Adipocyte (in vitro differentiated cells): ENCODE data around the gene OPCML.

ENCODE experiments used
- DNase-seq: peaks from one replicate; pipeline ENCODE4 v3.0.0-alpha.2; 2015; ENCODE audit warnings: low read depth
- H3K27me3 ChIP-seq: replicated peaks from 2 replicates; pipeline ENCODE4 v1.7.0; 2013; ENCODE audit warnings: mild to moderate bottlenecking, low read length, moderate library complexity; ENCODE audit not compliant: control insufficient read depth, insufficient read depth
- H3K36me3 ChIP-seq: 2 replicates; pipeline ENCODE4 v1.7.0; 2013; ENCODE audit warnings: low read length, mild to moderate bottlenecking, moderate library complexity; ENCODE audit not compliant: control insufficient read depth, insufficient read depth, severe bottlenecking
- H3K4me1 ChIP-seq: 2 replicates; pipeline ENCODE4 v1.7.0; 2013; ENCODE audit warnings: mild to moderate bottlenecking, low read length, moderate library complexity; ENCODE audit not compliant: control insufficient read depth, insufficient read depth
- H3K4me3 ChIP-seq: 2 replicates; pipeline ENCODE4 v1.7.0; 2013; ENCODE audit warnings: mild to moderate bottlenecking, low read length, moderate library complexity
- H3K9ac ChIP-seq: 2 replicates; pipeline ENCODE4 v1.7.0; 2013; ENCODE audit warnings: mild to moderate bottlenecking, low read length, moderate library complexity
- H3K9me3 ChIP-seq: 2 replicates; pipeline ENCODE4 v1.7.0; 2013; ENCODE audit warnings: mild to moderate bottlenecking, low read length, moderate library complexity; ENCODE audit not compliant: control insufficient read depth

Gene OPCML

DNA sequence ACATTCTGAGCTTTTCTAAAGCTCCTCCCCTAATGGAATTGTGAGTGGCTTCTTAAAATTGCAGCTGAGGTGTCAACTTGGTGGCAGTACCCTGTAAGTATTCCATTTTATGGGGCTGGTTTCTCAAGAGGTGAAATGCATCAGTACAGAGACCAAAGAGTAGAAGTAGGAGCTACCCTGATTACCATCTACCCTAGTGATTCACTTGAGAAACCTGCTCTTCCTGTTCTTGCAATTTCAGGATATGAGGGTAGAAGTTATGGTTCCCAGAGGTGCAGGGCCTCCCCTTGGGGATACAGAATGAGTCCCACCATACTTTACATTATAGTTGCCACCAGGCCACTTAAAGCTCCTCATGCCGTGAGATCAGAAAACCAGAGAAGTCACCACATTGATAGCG, 944.6 kb downstream of the OPCML start:
- DNase-seq, result no peak
- Histone ChIP-seq H3K36me3 (no peaks in the 10 kb centered on the region), H3K27me3 (no peaks in the 10 kb centered on the region), H3K9ac (no peak overlapping the region), H3K4me1 (peaks cover 5% of the 10 kb centered on the region), H3K9me3 (no peaks in the 10 kb centered on the region), H3K4me3 (no peak overlapping the region)

GRCh38 chr11:132586801-132587200, 945.5 kb downstream of the OPCML start:
- DNase-seq, result peak; percentile 65
- Histone ChIP-seq H3K4me3 (no peak overlapping the region), H3K4me1 (peaks cover 5% of the 10 kb centered on the region), H3K36me3 (no peaks in the 10 kb centered on the region), H3K9ac (no peak overlapping the region), H3K9me3 (no peaks in the 10 kb centered on the region), H3K27me3 (no peaks in the 10 kb centered on the region)

GRCh38 chr11:132579634-132580327, 952.5 kb downstream of the OPCML start:
- H3K36me3 ChIP-seq, result no peaks in the 10 kb centered on the region
- H3K4me3 ChIP-seq, result no peak overlapping the region
- peaks cover 7% of the 10 kb centered on the region for H3K4me1 ChIP-seq
- no peaks in the 10 kb centered on the region for H3K27me3 ChIP-seq
- DNase-seq, result no peak
- no peak overlapping the region for H3K9ac ChIP-seq
- no peaks in the 10 kb centered on the region for H3K9me3 ChIP-seq

DNA sequence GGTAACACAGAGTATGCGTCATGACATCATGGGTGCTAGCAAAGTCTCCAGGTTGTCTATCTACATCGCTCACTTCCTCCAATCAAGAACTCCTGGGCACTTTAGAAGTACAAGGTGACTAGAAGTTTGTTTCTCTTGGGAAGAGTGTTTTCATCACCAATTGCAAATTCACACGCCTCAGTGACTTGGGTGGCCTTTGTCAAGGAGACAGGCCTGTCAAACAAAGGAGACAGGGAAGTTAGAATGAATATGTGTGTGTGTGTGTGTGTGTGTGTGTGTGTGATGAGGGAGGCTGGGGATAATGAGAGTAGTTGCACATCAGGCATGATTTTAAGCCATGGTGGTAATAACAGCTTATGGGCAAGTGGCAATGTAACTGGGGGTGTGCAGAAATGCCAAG, 953.2 kb downstream of the OPCML start:
- H3K4me1 ChIP-seq, result peaks cover 7% of the 10 kb centered on the region
- DNase-seq, result no peak
- H3K9ac ChIP-seq, result no peak overlapping the region
- H3K27me3 ChIP-seq, result no peaks in the 10 kb centered on the region
- no peaks in the 10 kb centered on the region for H3K9me3 ChIP-seq
- H3K36me3 ChIP-seq, result no peaks in the 10 kb centered on the region
- no peak overlapping the region for H3K4me3 ChIP-seq

GRCh38 chr11:132578580-132578979, 953.7 kb downstream of the OPCML start:
- Histone ChIP-seq H3K4me1 (peaks cover 7% of the 10 kb centered on the region), H3K9ac (no peak overlapping the region), H3K36me3 (no peaks in the 10 kb centered on the region), H3K4me3 (no peak overlapping the region), H3K27me3 (no peaks in the 10 kb centered on the region), H3K9me3 (no peaks in the 10 kb centered on the region)
- no peak for DNase-seq

DNA sequence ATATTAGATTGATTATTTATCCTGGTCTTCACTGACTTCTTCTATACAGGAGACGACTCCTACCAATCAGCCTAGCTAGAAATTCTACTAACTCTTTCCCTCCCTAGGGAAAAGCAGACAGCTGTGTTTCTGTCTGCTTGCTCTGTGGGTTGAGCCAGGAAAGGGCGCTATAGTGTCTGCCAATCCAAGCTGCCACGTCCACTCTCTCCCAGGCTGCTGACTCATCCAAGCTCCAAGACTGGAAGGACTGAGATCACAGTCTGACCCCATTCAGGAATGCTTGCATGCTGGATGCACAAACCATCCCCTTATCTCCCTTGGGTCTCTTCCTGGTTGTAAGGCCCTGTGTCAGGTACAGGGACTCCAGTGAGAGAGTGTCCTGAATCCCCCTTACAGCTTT, 955.6 kb downstream of the OPCML start:
- Histone ChIP-seq H3K9ac (no peak overlapping the region), H3K4me1 (peaks cover 7% of the 10 kb centered on the region), H3K36me3 (no peaks in the 10 kb centered on the region), H3K4me3 (no peak overlapping the region), H3K27me3 (no peaks in the 10 kb centered on the region), H3K9me3 (peaks cover 7% of the 10 kb centered on the region)
- peak; percentile 78 for DNase-seq

- Histone ChIP-seq H3K4me3 (no peak overlapping the region), H3K9ac (no peak overlapping the region), H3K9me3 (peaks cover 3% of the 10 kb centered on the region), H3K27me3 (peaks cover 5% of the 10 kb centered on the region), H3K36me3 (no peaks in the 10 kb centered on the region), H3K4me1 (peaks cover 7% of the 10 kb centered on the region)
- DNase-seq, result no peak
Observed at GRCh38 chr11:132564091-132564885, 968.0 kb downstream of the OPCML start.

- Histone ChIP-seq H3K4me1 (peaks cover 7% of the 10 kb centered on the region), H3K9ac (no peak overlapping the region), H3K36me3 (no peaks in the 10 kb centered on the region), H3K4me3 (no peak overlapping the region), H3K27me3 (peaks cover 5% of the 10 kb centered on the region), H3K9me3 (no peaks in the 10 kb centered on the region)
- DNase-seq, result no peak
Observed at GRCh38 chr11:132563050-132563449, 969.3 kb downstream of the OPCML start.

- peak; percentile 13 for DNase-seq
- Histone ChIP-seq H3K4me1 (peaks cover 7% of the 10 kb centered on the region), H3K9me3 (no peaks in the 10 kb centered on the region), H3K9ac (no peak overlapping the region), H3K4me3 (no peak overlapping the region), H3K27me3 (peaks cover 5% of the 10 kb centered on the region), H3K36me3 (no peaks in the 10 kb centered on the region)
Observed at GRCh38 chr11:132561937-132562336, 970.4 kb downstream of the OPCML start.

- no peak overlapping the region for H3K4me3 ChIP-seq
Observed at GRCh38 chr11:132559331-132560036, 972.8 kb downstream of the OPCML start.

GRCh38 chr11:132556316-132556715, 976.0 kb downstream of the OPCML start:
- no peak overlapping the region for H3K4me3 ChIP-seq
- no peaks in the 10 kb centered on the region for H3K27me3 ChIP-seq
- H3K9me3 ChIP-seq, result peaks cover 6% of the 10 kb centered on the region
- no peak overlapping the region for H3K9ac ChIP-seq
- H3K4me1 ChIP-seq, result no peaks in the 10 kb centered on the region
- no peak for DNase-seq
- no peaks in the 10 kb centered on the region for H3K36me3 ChIP-seq

More at GRCh38 chr11:132559331-132560036, 972.8 kb downstream of the OPCML start:
- Histone ChIP-seq H3K9ac (no peak overlapping the region), H3K4me1 (peaks cover 7% of the 10 kb centered on the region), H3K9me3 (no peaks in the 10 kb centered on the region), H3K27me3 (no peaks in the 10 kb centered on the region), H3K36me3 (no peaks in the 10 kb centered on the region)
- DNase-seq, result no peak
